GM06990 (cell line): ENCODE data around the gene RECK.

Experiments
- DNase-seq: peaks from one replicate; pipeline ENCODE4 v3.0.0-alpha.2; 2011; ENCODE audit not compliant: insufficient read length; ENCODE audit errors: extremely low read depth
- H3K27me3 ChIP-seq: replicated peaks from 2 replicates; pipeline ENCODE4 v1.6.0; 2011; ENCODE audit warnings: low read length; ENCODE audit not compliant: control insufficient read depth, insufficient read depth
- H3K36me3 ChIP-seq: 2 replicates; pipeline ENCODE4 v1.5.1; 2011; ENCODE audit warnings: low read length; ENCODE audit not compliant: control insufficient read depth, insufficient read depth
- H3K4me3 ChIP-seq: replicated peaks from 2 replicates; pipeline ENCODE4 v1.5.1; 2011; ENCODE audit warnings: low read depth, mild to moderate bottlenecking, control low read depth, low read length
- TF ChIP-seq, protein P1 (sequence below): IDR thresholded peaks from 2 replicates; pipeline ENCODE4 v1.5.1; 2011; ENCODE audit warnings: low read length, control low read depth, mild to moderate bottlenecking, inconsistent platforms; ENCODE audit not compliant: insufficient read depth, poor library complexity, severe bottlenecking

Gene RECK

DNA sequence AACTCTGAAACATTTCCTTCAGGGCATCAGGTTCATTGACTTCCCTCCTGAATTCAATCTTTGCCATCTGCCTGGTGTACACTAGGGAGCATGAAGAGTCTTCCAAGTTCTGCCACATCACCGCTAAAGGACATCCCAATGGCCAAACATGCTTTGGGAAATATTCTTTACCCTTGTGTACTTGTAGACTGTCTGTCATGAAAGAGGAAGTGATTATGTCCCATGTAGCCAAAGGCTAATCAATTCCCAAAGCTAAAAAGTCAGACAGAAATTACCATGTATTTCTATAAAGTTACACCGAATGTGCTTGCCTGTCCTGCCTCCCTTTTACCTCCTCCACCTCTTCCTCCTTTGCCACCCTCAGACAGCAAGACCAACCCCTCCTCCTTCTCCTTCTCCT, 28.9 kb upstream of the RECK start:
- TF ChIP-seq, protein P1, sequence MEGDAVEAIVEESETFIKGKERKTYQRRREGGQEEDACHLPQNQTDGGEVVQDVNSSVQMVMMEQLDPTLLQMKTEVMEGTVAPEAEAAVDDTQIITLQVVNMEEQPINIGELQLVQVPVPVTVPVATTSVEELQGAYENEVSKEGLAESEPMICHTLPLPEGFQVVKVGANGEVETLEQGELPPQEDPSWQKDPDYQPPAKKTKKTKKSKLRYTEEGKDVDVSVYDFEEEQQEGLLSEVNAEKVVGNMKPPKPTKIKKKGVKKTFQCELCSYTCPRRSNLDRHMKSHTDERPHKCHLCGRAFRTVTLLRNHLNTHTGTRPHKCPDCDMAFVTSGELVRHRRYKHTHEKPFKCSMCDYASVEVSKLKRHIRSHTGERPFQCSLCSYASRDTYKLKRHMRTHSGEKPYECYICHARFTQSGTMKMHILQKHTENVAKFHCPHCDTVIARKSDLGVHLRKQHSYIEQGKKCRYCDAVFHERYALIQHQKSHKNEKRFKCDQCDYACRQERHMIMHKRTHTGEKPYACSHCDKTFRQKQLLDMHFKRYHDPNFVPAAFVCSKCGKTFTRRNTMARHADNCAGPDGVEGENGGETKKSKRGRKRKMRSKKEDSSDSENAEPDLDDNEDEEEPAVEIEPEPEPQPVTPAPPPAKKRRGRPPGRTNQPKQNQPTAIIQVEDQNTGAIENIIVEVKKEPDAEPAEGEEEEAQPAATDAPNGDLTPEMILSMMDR, result no peak
- DNase-seq, result no peak
- Histone ChIP-seq H3K4me3 (no peak overlapping the region), H3K36me3 (no peaks in the 10 kb centered on the region), H3K27me3 (no peaks in the 10 kb centered on the region; the same call in 1 of the 2 replicates)

DNA sequence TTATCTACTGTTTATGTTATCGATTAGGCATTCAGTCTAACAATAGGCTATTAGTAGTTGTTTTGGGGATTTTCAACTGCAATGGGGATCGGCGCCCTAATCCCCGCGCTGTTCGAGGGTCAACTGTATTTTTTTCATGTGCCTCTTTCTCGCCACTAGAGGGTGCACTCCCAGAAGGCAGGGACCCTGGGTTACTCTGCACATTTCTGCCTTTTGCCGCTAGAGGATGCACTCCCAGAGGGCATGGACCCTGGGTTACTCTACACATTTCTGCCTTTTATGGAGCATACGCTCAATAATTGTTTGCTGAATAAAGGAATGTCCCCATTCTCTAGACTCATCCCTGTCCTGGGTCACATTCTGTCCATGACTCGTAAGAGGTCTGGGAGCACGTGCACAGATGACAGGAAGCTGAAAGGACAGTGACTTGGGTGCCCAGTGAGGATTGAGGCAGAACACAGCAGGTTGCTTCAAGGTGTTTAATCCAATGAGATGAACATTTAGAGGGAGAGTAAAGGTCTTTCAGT, 27.9 kb upstream of the RECK start:
- no peak for DNase-seq
- Histone ChIP-seq H3K27me3 (no peaks in the 10 kb centered on the region; the same call in 1 of the 2 replicates), H3K36me3 (no peaks in the 10 kb centered on the region), H3K4me3 (no peak overlapping the region)
- TF ChIP-seq, protein P1, result peak; percentile 100

DNA sequence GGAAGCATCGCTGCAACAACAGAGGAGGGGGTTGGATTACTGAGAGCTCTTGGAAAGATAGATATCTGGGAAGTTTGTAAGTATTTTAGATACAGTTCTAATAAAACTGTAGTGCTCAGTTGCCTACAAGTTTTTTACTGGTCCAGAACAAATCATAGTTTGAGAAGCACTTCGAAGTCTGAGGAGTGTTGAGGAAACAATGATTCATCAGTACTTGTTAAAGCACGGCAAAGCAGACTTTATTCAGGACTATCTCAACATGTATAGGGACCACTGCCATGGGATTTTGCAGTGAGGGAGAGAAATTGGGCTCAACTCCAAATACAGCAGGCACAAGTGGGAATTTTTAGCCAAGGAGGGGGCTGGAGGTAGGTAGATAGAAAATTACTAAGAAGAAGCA, 25.3 kb upstream of the RECK start:
- H3K27me3 ChIP-seq, result no peaks in the 10 kb centered on the region; the same call in 1 of the 2 replicates
- no peaks in the 10 kb centered on the region for H3K36me3 ChIP-seq
- no peak for DNase-seq
- TF ChIP-seq, protein P1, result no peak
- no peak overlapping the region for H3K4me3 ChIP-seq

DNA sequence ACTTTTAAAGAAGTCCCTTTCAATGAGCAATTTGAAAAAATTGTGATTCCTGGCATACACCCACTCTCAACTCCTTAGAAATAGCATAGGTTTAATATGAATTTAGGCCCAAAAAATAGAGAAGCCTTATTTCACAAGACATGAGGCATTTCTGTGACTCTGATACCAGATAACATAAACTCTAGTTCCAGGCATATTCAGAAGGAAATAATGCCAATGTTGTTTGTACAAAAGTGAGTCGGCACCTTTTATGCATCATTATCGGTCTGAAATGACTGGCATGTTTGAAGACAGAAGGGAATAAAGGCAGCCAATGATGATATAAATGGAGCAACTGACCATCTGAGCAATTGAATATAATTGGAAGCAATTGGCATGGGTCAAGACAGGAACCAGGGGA, 19.4 kb upstream of the RECK start:
- Histone ChIP-seq H3K4me3 (no peak overlapping the region), H3K27me3 (no peaks in the 10 kb centered on the region), H3K36me3 (no peaks in the 10 kb centered on the region)
- DNase-seq, result no peak
- TF ChIP-seq, protein P1, result no peak

DNA sequence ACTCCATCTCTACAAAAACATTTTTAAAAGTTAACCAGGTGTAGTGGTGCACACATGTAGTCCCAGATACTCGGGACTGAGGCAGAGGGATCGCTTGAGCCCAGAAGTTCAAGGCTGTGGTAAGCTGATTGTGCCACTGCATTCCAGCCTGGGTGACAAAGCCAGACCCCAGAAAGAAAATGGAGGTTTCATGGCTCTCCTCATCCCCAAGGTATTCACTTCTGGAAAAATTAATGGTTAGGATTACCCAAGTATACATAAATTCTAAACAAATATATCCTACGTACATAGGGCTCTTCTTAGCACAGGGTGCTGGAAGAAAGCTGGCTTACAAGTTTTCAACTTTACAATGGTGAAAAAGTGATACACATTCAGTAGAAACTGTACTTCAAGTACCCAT, 18.6 kb upstream of the RECK start:
- Histone ChIP-seq H3K36me3 (no peaks in the 10 kb centered on the region), H3K27me3 (no peaks in the 10 kb centered on the region), H3K4me3 (no peak overlapping the region)
- TF ChIP-seq, protein P1, result no peak
- no peak for DNase-seq

DNA sequence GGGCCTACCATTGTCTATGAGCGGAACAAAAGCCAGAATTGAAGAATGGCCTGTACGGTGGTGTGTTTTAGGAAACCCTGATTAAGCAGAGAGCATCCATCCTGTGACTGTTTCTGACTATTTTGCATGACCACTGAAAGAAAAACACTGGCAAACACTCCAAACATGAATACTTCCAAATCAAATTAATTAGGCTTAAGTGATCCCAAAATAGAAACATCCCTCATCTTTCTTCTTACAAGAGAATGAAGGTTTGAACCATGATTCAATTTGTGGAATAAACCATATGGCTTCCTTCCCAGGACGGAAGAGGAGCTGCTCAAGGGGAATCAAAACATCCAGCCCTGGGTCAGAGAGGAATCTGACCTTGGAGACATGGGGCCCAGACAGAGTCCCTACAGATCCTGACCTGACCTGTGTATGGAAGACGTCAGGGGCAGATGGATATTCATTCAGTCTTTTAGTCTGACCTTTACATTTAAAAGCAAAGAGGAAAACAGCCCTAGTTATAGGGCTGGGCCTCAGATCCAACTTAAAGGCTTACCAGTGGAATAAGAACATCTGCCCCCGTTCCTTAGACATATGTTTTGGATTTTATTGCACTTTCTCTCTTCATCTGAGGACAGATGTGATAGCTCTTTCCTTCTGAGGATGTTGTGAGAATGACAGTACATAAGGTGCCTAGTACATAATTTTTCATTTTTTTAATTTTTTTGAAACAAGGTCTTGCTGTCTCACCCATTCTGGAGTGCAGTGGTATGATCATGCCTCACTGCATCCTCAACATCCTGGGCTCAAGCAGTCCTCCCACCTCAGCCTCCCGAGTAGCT, 17.6 kb upstream of the RECK start:
- DNase-seq, result no peak
- Histone ChIP-seq H3K27me3 (no peaks in the 10 kb centered on the region), H3K4me3 (no peak overlapping the region), H3K36me3 (no peaks in the 10 kb centered on the region)
- TF ChIP-seq, protein P1, result no peak
